NCI-H69 (cell line): Measurements from ENCODE around the gene ARHGAP42.

Experiments
- DNase-seq: peaks from one replicate; lab custom pipeline; 2025; lab: John Stamatoyannopoulos, UW

ARHGAP42 gene

GRCh38 chr11:100759856-100760255, 72.8 kb downstream of the ARHGAP42 start:
- no peak for DNase-seq

GRCh38 chr11:100760744-100761143, 73.7 kb downstream of the ARHGAP42 start:
- DNase-seq = no peak

DNA sequence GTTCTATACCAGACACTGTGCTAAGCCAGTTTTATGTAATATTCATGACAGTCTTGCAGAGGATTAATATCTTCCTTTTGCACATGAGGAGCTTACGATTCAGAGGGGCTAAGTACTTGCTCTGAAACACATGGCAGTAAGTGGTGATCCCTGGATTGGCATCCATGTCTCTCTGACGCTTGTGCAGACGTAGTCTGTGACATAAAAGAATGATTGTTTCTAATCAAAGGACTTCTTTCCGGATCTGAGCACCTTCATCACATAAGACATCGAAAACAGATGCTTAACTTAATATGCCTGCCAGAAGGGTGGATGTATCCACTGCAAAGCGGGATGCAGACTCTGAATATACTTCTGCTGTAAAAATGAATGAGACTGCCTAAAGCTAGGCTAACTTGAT, 74.8 kb downstream of the ARHGAP42 start:
- no peak for DNase-seq

DNA sequence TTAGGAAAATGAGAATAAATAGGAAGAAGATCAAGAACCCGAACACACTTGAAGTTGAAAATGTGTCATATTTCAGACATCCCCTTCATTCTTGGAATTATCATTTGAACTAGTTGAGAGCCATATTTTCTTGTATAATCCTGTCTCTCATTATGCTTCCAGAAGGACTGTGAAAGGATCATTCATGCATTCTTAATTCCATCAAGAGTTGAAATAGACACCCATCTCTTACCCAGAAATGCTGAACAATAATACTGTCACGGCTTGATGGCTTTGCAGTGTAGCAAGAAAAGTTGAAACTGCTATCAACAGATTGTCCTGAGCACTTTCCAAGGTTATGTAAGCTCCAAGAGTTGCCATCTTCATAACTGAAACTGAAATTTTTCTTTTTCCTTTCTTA, 79.7 kb downstream of the ARHGAP42 start:
- no peak for DNase-seq

- peak; percentile 29 for DNase-seq
Observed at GRCh38 chr11:100769165-100769564, 82.1 kb downstream of the ARHGAP42 start.

- DNase-seq = peak; percentile 70
Observed at GRCh38 chr11:100769617-100770016, 82.5 kb downstream of the ARHGAP42 start.

GRCh38 chr11:100774132-100774531, 87.0 kb downstream of the ARHGAP42 start:
- DNase-seq = no peak

- peak; percentile 9 for DNase-seq
Observed at GRCh38 chr11:100774859-100775258, 87.8 kb downstream of the ARHGAP42 start.

- no peak for DNase-seq
Observed at GRCh38 chr11:100776212-100776896, 89.3 kb downstream of the ARHGAP42 start.

- peak; percentile 37 for DNase-seq
Observed at GRCh38 chr11:100777103-100777502, 90.0 kb downstream of the ARHGAP42 start.

- no peak for DNase-seq
Observed at GRCh38 chr11:100777736-100778135, 90.6 kb downstream of the ARHGAP42 start.

- DNase-seq = no peak
Observed at GRCh38 chr11:100778166-100778785, 91.2 kb downstream of the ARHGAP42 start.

DNA sequence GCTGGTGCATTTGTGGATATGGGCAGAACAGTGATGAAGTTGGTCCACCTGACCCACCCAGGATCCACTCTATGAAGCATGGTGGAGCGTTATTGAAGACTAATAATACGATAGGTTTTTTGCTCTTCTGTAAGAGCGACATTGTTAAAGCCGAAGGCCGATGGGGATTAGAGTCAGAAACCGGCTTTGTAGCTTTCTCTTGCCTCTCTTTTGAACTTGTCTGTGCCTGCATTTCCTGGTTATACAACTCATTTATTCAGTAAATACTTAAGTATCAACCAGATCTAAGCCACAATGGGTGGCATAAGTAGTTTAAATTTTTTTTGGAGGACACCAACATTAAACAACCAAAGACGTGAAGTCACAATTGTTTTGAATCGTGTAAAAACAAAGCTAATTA, 93.4 kb downstream of the ARHGAP42 start:
- no peak for DNase-seq

DNA sequence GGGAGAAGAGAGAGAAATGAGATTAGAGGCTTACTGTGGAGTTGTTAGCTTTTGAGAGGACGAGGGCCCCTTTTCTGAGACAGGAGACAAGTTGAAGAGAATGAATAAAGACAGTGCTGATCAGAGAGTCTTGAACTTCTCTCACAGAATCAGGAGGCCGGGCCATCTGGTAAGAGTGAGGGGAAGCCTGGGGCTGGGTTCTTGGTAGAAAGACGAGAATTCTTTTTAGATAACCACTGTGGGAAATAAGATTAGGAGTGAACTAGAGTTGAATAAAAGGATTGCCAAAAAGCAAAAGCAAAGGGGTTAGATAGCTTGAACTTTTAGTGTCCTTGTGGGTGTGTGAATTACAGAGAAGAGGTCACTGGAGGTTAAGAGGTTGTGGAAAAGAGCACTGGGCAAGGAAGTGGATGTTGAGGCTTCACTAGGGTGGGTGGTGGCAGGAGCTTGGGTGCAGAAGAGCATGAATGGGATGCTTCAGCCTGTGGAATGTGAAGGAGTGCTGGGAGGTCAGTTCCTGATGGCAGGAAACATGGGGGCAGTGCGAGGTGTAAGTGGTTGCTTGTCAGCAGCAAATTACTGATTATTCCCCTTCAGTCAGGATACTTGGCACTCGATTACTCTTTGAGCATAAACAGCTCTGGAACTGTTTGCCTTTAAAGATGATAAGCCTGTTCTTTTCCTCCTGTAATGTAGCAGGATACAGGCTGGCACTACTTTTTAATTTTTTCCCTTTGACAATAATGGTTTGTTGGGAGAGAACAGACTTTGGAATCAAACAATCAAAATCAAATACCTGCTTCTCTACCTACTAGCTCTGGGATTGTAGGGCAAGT, 98.3 kb downstream of the ARHGAP42 start:
- no peak for DNase-seq

- DNase-seq = no peak
Observed at GRCh38 chr11:100788561-100789295, 101.6 kb downstream of the ARHGAP42 start.

- peak; percentile 42 for DNase-seq
Observed at GRCh38 chr11:100789500-100789899, 102.4 kb downstream of the ARHGAP42 start.

GRCh38 chr11:100790073-100790472, 103.0 kb downstream of the ARHGAP42 start:
- DNase-seq = no peak

DNA sequence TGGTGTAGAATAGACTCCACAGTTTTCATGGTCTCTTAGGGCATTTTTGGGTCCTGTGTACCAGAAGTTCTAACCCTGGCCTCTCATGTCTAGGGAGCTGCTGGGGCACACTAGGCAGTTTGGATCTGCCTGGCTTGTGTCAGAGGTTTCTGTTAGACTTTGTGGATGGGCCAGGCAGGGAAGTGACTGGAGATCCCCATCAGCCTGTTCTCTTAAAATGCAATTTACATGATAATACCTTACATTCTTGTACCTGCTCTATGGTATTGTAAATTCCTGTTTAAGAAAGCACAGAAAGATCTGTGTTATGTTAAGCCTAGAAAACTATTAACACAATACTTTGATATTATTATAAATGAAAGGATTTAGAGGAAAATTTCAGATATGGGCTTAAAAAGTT, 104.0 kb downstream of the ARHGAP42 start:
- DNase-seq = no peak

DNA sequence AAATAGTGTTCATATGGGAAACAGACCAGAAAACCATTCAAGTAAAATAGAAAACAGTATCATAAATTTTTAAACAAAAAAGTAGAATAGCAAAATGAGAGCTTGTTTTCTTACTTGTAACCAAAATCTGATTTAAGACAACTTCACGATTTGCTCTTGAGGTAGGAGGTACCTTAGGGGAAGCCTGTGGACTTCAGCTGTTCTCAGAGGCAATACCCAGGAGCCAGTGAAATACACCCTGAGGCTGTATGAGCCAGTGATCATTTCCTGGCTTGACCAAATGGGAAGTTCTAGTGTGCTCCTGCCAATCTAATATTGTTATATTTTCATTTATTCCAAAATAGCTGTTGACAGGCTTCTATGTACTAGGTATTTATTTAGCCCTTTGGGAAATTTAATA, 104.8 kb downstream of the ARHGAP42 start:
- DNase-seq = peak; percentile 48

DNA sequence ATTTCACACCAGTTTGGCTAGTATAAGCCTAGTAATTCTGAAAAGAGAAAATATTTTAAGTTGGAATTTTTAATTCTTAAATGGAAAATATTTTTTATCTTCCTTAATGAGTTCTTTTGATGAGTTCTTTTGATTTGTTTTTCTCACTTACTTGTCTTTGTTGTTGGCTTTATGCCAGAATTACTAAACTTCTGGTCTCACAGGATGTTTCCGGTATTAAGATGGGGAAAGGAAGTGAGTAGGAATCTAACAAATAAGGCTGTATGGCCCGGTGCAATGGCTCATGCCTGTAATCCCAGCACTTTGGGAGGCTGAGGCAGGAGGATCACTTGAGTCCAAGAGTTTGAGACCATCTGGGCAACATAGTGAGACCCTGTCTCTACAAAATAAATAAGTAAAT, 106.4 kb downstream of the ARHGAP42 start:
- no peak for DNase-seq

DNA sequence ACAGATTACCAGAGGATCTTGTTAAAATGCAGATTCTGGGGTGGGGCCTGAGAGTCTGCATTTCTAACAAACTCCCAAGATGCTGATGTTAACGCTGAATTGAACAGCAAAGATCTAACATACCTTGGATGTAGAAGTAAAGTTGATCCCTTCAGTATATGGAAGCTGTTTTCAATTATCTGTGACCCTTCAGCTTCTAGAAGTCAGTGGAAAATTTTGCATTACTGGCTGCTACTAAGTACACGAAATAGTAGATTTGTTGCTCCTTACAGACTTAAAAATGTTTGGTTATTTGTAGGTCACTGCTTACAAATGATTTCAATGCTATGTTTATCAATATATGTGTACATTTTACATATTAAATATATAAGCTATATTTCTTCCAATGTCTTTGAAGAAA, 107.4 kb downstream of the ARHGAP42 start:
- no peak for DNase-seq

DNA sequence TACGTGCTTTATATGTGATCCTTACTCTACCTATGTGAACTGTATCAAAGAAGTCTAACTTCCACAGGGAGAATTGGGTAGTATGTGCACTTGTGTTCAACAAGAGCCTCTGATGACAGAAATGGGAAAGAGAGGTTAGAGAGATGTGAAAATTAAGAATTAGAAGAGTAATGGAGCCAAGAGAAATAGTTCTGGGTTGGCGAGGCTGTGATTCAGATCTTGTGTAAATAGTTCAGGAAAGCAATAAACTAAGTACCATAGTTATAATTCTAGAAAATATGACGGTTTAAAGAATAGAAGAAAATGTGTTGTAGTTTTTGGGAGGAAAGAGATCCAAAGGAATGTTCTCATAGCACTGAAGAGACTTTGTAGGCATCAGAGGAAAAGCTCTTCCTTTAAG, 112.4 kb downstream of the ARHGAP42 start:
- no peak for DNase-seq
